Stimulated activated CD8-positive, alpha-beta memory T cell treated with anti-CD3 and anti-CD28 coated beads, Interleukin-12 subunit alpha, Interleukin-12 subunit beta, amount 100 ng/mL, for 1 hour (primary cell): Measurements from ENCODE around the gene ATOH8.
"Not testable (repeated sequence)": the region's sequence is repeated elsewhere in the genome, so short reads cannot be mapped to it uniquely, and the experiment has no call there.

Source experiments
- DNase-seq: peaks from one replicate; pipeline ENCODE4 v3.0.0-alpha.2; 2020; ENCODE audit warnings: low read depth

ATOH8 gene

DNA sequence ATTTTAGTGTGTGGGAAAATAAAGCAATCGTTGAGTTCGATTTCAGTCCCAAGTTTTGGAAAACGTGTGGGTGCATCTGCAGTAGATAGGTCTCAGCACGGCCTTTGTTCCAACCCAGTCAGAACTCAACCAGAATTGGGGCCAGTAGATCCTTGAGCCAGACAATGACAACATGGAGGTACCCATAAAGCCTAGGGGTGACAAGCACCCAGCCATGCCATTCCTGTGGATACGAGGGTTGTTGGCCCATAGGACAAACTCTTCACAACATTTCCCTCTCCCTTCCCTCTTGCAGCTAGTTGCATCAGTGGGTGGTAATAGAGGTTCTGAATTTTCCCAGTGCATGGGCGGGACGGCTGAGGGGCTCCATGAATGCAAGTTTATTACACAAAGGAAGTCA, 74.9 kb downstream of the ATOH8 start:
- no peak for DNase-seq

DNA sequence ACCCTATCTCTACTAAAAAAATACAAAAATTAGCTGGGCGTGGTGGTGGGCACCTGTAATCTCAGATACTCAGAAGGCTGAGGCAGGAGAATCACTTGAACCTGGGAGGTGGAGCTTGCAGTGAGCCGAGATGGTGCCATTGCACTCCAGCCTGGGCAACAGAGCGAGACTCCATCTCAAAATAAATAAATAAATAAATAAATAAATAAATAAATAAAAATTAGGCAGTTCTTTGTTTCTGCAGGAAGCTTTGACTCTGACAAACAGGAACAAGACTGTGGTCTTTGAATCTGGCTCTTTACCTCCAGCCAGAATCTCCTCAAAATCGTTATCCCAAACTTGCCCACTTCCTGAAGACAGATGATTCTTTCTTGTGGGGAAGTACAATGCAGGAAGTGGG, 75.6 kb downstream of the ATOH8 start:
- not testable (repeated sequence) for DNase-seq

GRCh38 chr2:85830645-85831044, 76.9 kb downstream of the ATOH8 start:
- DNase-seq: no peak

- no peak for DNase-seq
These were observed 77.9 kb downstream of the ATOH8 start for GRCh38 chr2:85831735-85832134.

GRCh38 chr2:85834466-85834865, 80.7 kb downstream of the ATOH8 start:
- DNase-seq: no peak
